ENCODE measurements around the gene MBD2.

MBD2 gene

GRCh38 chr18:54155412-54155811, 69.1 kb downstream of the MBD2 start:
- H3K4me3 ChIP-seq (IDR thresholded peaks at IDR 0.05; ENCODE audit: insufficient read depth, low read depth, low read length): no peak overlapping the region
- no peak overlapping the region for H3K4me2 ChIP-seq
- H3K9ac ChIP-seq: no peak overlapping the region
- H3K36me3 ChIP-seq (ENCODE audit: insufficient read depth): peaks cover 33% of the 10 kb centered on the region; the same call in 1 of the 2 replicates
- peaks cover 6% of the 10 kb centered on the region; the same call in 1 of the 2 replicates for H3K79me2 ChIP-seq (ENCODE audit: insufficient read depth, low read depth)
- H4K20me1 ChIP-seq (ENCODE audit: insufficient read depth): 0 out of 2 replicates have a peak, but pooled peaks cover 3% of the 10 kb centered on the region
- peaks cover 15% of the 10 kb centered on the region for H3K4me1 ChIP-seq (ENCODE audit: low read depth, poor library complexity, severe bottlenecking)
- TF ChIP-seq, protein P1, sequence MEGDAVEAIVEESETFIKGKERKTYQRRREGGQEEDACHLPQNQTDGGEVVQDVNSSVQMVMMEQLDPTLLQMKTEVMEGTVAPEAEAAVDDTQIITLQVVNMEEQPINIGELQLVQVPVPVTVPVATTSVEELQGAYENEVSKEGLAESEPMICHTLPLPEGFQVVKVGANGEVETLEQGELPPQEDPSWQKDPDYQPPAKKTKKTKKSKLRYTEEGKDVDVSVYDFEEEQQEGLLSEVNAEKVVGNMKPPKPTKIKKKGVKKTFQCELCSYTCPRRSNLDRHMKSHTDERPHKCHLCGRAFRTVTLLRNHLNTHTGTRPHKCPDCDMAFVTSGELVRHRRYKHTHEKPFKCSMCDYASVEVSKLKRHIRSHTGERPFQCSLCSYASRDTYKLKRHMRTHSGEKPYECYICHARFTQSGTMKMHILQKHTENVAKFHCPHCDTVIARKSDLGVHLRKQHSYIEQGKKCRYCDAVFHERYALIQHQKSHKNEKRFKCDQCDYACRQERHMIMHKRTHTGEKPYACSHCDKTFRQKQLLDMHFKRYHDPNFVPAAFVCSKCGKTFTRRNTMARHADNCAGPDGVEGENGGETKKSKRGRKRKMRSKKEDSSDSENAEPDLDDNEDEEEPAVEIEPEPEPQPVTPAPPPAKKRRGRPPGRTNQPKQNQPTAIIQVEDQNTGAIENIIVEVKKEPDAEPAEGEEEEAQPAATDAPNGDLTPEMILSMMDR (conservative IDR thresholded peaks at IDR 0.05; ENCODE audit: low read depth, low read length): no peak
- no peak overlapping the region for H3K27ac ChIP-seq
- no peak overlapping the region for H2AFZ ChIP-seq (ENCODE audit: low read depth)
- H3K27me3 ChIP-seq (ENCODE audit: insufficient read depth, low read depth): no peaks in the 10 kb centered on the region

GRCh38 chr18:54154231-54154630, 70.2 kb downstream of the MBD2 start:
- Histone ChIP-seq H2AFZ (ENCODE audit: low read depth) (no peak overlapping the region), H3K27ac (no peak overlapping the region), H3K4me1 (ENCODE audit: low read depth, poor library complexity, severe bottlenecking) (peaks cover 27% of the 10 kb centered on the region), H3K9ac (no peak overlapping the region), H3K4me2 (no peak overlapping the region), H3K79me2 (ENCODE audit: insufficient read depth, low read depth) (peaks cover 6% of the 10 kb centered on the region; the same call in 1 of the 2 replicates), H3K4me3 (IDR thresholded peaks at IDR 0.05; ENCODE audit: insufficient read depth, low read depth, low read length) (no peak overlapping the region), H3K36me3 (ENCODE audit: insufficient read depth) (peaks cover 26% of the 10 kb centered on the region; the same call in 1 of the 2 replicates), H3K27me3 (ENCODE audit: insufficient read depth, low read depth) (no peaks in the 10 kb centered on the region), H4K20me1 (ENCODE audit: insufficient read depth) (0 out of 2 replicates have a peak, but pooled peaks cover 3% of the 10 kb centered on the region)
- TF ChIP-seq, protein P1 (conservative IDR thresholded peaks at IDR 0.05; ENCODE audit: low read depth, low read length): no peak

DNA sequence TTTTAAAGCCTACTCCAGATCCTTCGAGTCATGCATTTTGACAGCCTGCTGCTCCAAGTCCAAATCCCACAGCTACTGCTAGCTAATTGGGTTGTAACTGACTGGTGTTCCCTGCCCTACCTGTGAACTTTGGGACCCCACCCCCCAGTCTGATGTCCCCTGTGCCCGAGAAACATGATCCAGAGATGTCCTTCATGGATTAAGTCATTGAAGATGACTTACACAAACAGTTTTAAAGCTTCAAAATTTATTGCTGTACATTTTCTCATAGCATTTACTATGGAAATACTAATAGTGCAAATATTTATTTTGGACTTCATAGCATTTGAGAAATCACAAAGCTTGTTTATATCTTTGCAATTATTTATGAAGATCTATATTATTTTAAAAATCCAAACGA, 73.1 kb downstream of the MBD2 start:
- TF ChIP-seq, protein P1 (conservative IDR thresholded peaks at IDR 0.05; ENCODE audit: low read depth, low read length): no peak

DNA sequence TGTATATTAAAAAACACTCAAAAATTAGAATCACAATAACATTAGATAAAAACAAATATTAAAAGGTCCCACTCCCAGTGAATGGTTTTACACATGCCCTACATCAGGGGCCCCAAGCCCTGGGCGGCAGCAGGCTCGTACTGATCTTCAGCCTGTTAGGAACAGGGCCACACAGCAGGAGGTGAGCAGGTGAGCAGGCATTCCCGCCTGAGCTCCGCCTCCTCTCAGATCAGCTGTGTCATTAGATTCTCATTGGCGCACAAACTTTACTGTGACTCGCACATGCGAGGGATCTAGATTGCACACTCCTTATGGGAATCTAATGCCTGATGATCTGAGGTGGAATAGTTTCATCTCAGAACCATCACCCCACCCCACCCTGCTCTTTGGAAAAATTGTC, 74.2 kb downstream of the MBD2 start:
- Histone ChIP-seq H4K20me1 (ENCODE audit: insufficient read depth) (no peaks in the 10 kb centered on the region; the same call in 1 of the 2 replicates), H3K36me3 (ENCODE audit: insufficient read depth) (peaks cover 8% of the 10 kb centered on the region; the same call in 1 of the 2 replicates), H3K4me3 (IDR thresholded peaks at IDR 0.05; ENCODE audit: insufficient read depth, low read depth, low read length) (no peak overlapping the region), H3K79me2 (ENCODE audit: insufficient read depth, low read depth) (no peaks in the 10 kb centered on the region), H3K27ac (no peak overlapping the region), H3K4me1 (ENCODE audit: low read depth, poor library complexity, severe bottlenecking) (peaks cover 65% of the 10 kb centered on the region), H3K27me3 (ENCODE audit: insufficient read depth, low read depth) (no peaks in the 10 kb centered on the region), H3K4me2 (peak overlapping the region; percentile 92; the same call in 1 of the 2 replicates), H2AFZ (ENCODE audit: low read depth) (no peak overlapping the region), H3K9ac (no peak overlapping the region)
- TF ChIP-seq, protein P1 (conservative IDR thresholded peaks at IDR 0.05; ENCODE audit: low read depth, low read length): no peak

More for the DNA sequence above, 73.1 kb downstream of the MBD2 start:
- Histone ChIP-seq H3K36me3 (ENCODE audit: insufficient read depth) (peaks cover 13% of the 10 kb centered on the region; the same call in 1 of the 2 replicates), H3K27me3 (ENCODE audit: insufficient read depth, low read depth) (no peaks in the 10 kb centered on the region), H3K4me3 (IDR thresholded peaks at IDR 0.05; ENCODE audit: insufficient read depth, low read depth, low read length) (no peak overlapping the region), H3K4me2 (no peak overlapping the region), H3K27ac (no peak overlapping the region), H3K9ac (no peak overlapping the region), H2AFZ (ENCODE audit: low read depth) (no peak overlapping the region), H3K4me1 (ENCODE audit: low read depth, poor library complexity, severe bottlenecking) (peaks cover 55% of the 10 kb centered on the region), H3K79me2 (ENCODE audit: insufficient read depth, low read depth) (peaks cover 6% of the 10 kb centered on the region; the same call in 1 of the 2 replicates), H4K20me1 (ENCODE audit: insufficient read depth) (no peaks in the 10 kb centered on the region; the same call in 1 of the 2 replicates)
